Measurements from ENCODE around the gene MRGPRF. TPM values are rescaled to one million over a fixed set of nuclear protein-coding genes. Genes with fewer than 3 reads are reported as not detected.

MRGPRF gene
- total and polyA plus RNA-seq, 2 donors (not counting 1 experiment from before 2014, with no cell fraction given) = not detected

DNA sequence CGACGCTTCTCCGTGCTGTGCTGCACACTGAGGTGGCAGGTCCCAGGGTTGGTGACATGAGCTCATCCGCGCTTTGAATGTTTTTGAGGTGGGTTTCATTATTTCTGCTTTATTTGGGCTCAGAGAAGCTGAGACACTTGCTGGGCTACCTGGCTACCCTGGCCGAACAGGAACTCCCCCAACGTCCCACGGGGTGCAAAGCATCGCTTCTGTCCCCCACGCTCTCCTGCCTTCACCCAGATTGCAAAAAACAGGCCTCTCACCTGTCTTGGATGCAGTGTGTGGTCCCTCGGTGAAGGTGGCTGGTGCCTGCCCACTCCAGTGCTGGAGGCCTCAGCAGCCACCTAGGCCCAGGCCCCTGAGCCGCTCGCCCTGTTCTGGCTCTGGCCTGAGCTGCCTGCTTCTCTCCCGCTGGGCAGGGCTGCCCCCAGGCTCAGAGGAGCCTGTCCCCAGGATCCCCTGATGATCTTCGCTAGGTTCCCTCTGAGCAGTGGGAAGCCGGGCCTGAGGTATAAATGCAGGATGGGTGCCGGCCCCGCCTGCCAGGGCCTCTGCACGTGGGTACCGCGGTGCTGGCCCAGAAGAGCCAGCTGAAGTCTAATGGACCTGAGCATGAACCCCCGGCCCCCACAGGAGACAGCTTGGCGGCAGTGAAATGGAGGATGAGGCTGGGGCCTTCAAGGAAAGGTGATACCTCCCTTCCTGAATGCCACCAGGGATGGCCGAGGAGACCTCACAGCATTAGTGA, 16.5 kb downstream of the MRGPRF start:
- Histone ChIP-seq H3K4me1 (ENCODE audit: control insufficient read depth in 2 of 2, insufficient read depth in 2 of 2, low read length in 2 of 2) (no peaks in the 10 kb centered on the region), H3K4me3 (ENCODE audit: control extremely low read depth in 1 of 5, extremely low read depth in 1 of 5, insufficient read depth in 1 of 5, low read depth in 2 of 5, low read length in 4 of 5) (no peak overlapping the region), H3K27me3 (replicated peaks in 1 of 4; ENCODE audit: control extremely low read depth in 1 of 4, control insufficient read depth in 3 of 4, insufficient read depth in 4 of 4, low read length in 3 of 4) (peaks cover 0 to 16% (median 0%) of the 10 kb centered on the region in 4 experiments), H2AFZ (ENCODE audit: insufficient read depth, low read depth, low read length, poor library complexity, severe bottlenecking) (no peak overlapping the region), H3K9ac (ENCODE audit: low read length) (no peak overlapping the region), H3K27ac (ENCODE audit: low read length in 2 of 2) (no peak overlapping the region), H3K4me2 (replicated peaks; ENCODE audit: low read depth, low read length, poor library complexity, severe bottlenecking) (no peak overlapping the region), H3K9me3 (ENCODE audit: control extremely low read depth in 1 of 3, control insufficient read depth in 2 of 3, insufficient read depth in 1 of 3, low read length in 2 of 3) (peaks cover 0 to 2% (median 0%) of the 10 kb centered on the region in 3 donors), H3K79me2 (ENCODE audit: control insufficient read depth, insufficient read depth, low read length) (no peaks in the 10 kb centered on the region), H3K36me3 (replicated peaks in 1 of 2; ENCODE audit: control extremely low read depth in 1 of 2, control insufficient read depth in 1 of 2, extremely low read depth in 1 of 2, insufficient read depth in 2 of 2, low read length in 1 of 2) (no peaks in the 10 kb centered on the region), H4K20me1 (ENCODE audit: control insufficient read depth, insufficient read depth, low read length, poor library complexity, severe bottlenecking) (no peaks in the 10 kb centered on the region)
- H3K27ac Mint-ChIP-seq = no peak overlapping the region
- DNase-seq (no peak), ATAC-seq (ENCODE audit: low read depth) (no peak)
- intact Hi-C loops (cut with micrococcal nuclease) = no loop called here
- TF ChIP-seq EZH2 (IDR thresholded peaks at IDR 0.05; ENCODE audit: borderline replicate concordance, insufficient read depth, low read depth, low read length, poor library complexity, severe bottlenecking) = no peak
- TF ChIP-seq, protein P1, sequence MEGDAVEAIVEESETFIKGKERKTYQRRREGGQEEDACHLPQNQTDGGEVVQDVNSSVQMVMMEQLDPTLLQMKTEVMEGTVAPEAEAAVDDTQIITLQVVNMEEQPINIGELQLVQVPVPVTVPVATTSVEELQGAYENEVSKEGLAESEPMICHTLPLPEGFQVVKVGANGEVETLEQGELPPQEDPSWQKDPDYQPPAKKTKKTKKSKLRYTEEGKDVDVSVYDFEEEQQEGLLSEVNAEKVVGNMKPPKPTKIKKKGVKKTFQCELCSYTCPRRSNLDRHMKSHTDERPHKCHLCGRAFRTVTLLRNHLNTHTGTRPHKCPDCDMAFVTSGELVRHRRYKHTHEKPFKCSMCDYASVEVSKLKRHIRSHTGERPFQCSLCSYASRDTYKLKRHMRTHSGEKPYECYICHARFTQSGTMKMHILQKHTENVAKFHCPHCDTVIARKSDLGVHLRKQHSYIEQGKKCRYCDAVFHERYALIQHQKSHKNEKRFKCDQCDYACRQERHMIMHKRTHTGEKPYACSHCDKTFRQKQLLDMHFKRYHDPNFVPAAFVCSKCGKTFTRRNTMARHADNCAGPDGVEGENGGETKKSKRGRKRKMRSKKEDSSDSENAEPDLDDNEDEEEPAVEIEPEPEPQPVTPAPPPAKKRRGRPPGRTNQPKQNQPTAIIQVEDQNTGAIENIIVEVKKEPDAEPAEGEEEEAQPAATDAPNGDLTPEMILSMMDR (IDR thresholded peaks at IDR 0.05) = no peak
- no peaks in the 10 kb centered on the region for H3K9me3 Mint-ChIP-seq (ENCODE audit: insufficient read depth)
- no peaks in the 10 kb centered on the region for H3K4me1 Mint-ChIP-seq
- 94% methylated on average over 20 of the region's 24 CpGs for WGBS (ENCODE audit: insufficient coverage)
- no peak overlapping the region for H3K4me3 Mint-ChIP-seq
- CTCF ChIA-PET = no interaction called here
- H3K27me3 Mint-ChIP-seq = peaks cover 35% of the 10 kb centered on the region
- POLR2A ChIA-PET = no interaction called here

DNA sequence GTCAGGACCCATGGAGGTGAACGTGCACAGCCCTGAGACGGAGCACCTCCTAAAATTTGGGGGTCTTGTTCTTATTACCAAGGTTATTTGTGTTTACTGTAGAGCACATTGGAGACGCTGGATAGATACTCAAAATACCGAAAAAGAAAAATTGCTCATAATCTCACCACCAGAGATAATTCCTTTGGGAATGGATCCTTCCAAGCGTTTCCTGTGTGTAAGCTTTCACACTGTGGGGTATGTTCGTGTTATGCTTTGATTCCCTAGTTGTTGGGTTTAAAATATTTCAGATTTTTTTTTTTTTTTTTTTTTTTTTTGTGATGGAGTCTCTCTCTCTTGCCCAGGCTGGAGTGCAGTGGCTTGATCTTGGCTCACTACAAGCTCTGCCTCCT, 18.2 kb downstream of the MRGPRF start:
- CTCF ChIA-PET = no interaction called here
- no peaks in the 10 kb centered on the region for H3K4me1 Mint-ChIP-seq

More for the DNA sequence above, 18.2 kb downstream of the MRGPRF start:
- Mint-ChIP-seq H3K4me3 (no peak overlapping the region), H3K27me3 (peaks cover 41% of the 10 kb centered on the region), H3K9me3 (ENCODE audit: insufficient read depth) (no peaks in the 10 kb centered on the region), H3K27ac (no peak overlapping the region)
- Histone ChIP-seq H3K4me2 (replicated peaks; ENCODE audit: low read depth, low read length, poor library complexity, severe bottlenecking) (no peak overlapping the region), H3K79me2 (ENCODE audit: control insufficient read depth, insufficient read depth, low read length) (no peaks in the 10 kb centered on the region), H4K20me1 (ENCODE audit: control insufficient read depth, insufficient read depth, low read length, poor library complexity, severe bottlenecking) (no peaks in the 10 kb centered on the region), H3K27ac (ENCODE audit: low read length in 2 of 2) (no peak overlapping the region), H3K4me1 (ENCODE audit: control insufficient read depth in 2 of 2, insufficient read depth in 2 of 2, low read length in 2 of 2) (no peaks in the 10 kb centered on the region), H3K36me3 (replicated peaks in 1 of 2; ENCODE audit: control extremely low read depth in 1 of 2, control insufficient read depth in 1 of 2, extremely low read depth in 1 of 2, insufficient read depth in 2 of 2, low read length in 1 of 2) (no peaks in the 10 kb centered on the region), H3K27me3 (replicated peaks in 1 of 4; ENCODE audit: control extremely low read depth in 1 of 4, control insufficient read depth in 3 of 4, insufficient read depth in 4 of 4, low read length in 3 of 4) (peaks cover 0 to 21% (median 0%) of the 10 kb centered on the region in 4 experiments), H2AFZ (ENCODE audit: insufficient read depth, low read depth, low read length, poor library complexity, severe bottlenecking) (no peak overlapping the region), H3K9me3 (ENCODE audit: control extremely low read depth in 1 of 3, control insufficient read depth in 2 of 3, insufficient read depth in 1 of 3, low read length in 2 of 3) (peaks cover 0 to 4% (median 0%) of the 10 kb centered on the region in 3 donors), H3K9ac (ENCODE audit: low read length) (no peak overlapping the region), H3K4me3 (ENCODE audit: control extremely low read depth in 1 of 5, extremely low read depth in 1 of 5, insufficient read depth in 1 of 5, low read depth in 2 of 5, low read length in 4 of 5) (no peak overlapping the region)
- WGBS (ENCODE audit: insufficient coverage) = no CpG with 5 or more reads among the region's 6 CpGs
- TF ChIP-seq EZH2 (IDR thresholded peaks at IDR 0.05; ENCODE audit: borderline replicate concordance, insufficient read depth, low read depth, low read length, poor library complexity, severe bottlenecking) = no peak
- TF ChIP-seq, protein P1 (IDR thresholded peaks at IDR 0.05) = no peak
- DNase-seq (no peak), ATAC-seq (ENCODE audit: low read depth) (no peak)
- intact Hi-C loops (cut with micrococcal nuclease) = no loop called here
- POLR2A ChIA-PET = no interaction called here

Measured in B cell (primary cell).